GM23338 (cell line): ENCODE measurements around the gene PLA2G5. TPM values are rescaled to one million over a fixed set of nuclear protein-coding genes. Genes with fewer than 3 reads are reported as not detected.

ENCODE experiments used
- ATAC-seq: fragments of 200-7000 bp; cut with Tn5 transposase; 3 replicates; pipeline ENCODE4 v1.9.1; 2020
- DNase-seq: peaks from one replicate; pipeline ENCODE4 v3.0.0-alpha.2; 2015; ENCODE audit warnings: low spot score
- H2AFZ ChIP-seq: fragments of 200-600 bp; sonication (generic); 2 replicates; pipeline ENCODE4 v1.8.0; 2016; ENCODE audit warnings: antibody characterized with exemption, mild to moderate bottlenecking, moderate library complexity
- H3F3A ChIP-seq: fragments of 200-600 bp; sonication (generic); replicated peaks from 2 replicates; pipeline ENCODE4 v1.8.0; 2017; ENCODE audit warnings: antibody characterized with exemption, mixed run types, low read depth
- H3K27ac ChIP-seq: fragments of 200-600 bp; sonication (generic); 2 replicates; pipeline ENCODE4 v1.6.1; 2016; ENCODE audit warnings: low read depth
- H3K27me3 ChIP-seq: fragments of 200-600 bp; sonication (generic); 2 replicates; pipeline ENCODE4 v1.8.0; 2016; ENCODE audit warnings: mild to moderate bottlenecking, mixed run types, moderate library complexity; ENCODE audit not compliant: insufficient read depth
- H3K36me3 ChIP-seq: fragments of 200-600 bp; sonication (generic); 2 replicates; pipeline ENCODE4 v1.8.0; 2016; ENCODE audit warnings: mild to moderate bottlenecking; ENCODE audit not compliant: insufficient read depth
- H3K4me1 ChIP-seq: fragments of 200-600 bp; sonication (generic); 2 replicates; pipeline ENCODE4 v1.8.0; 2016; ENCODE audit warnings: mild to moderate bottlenecking, moderate library complexity; ENCODE audit not compliant: insufficient read depth
- H3K4me2 ChIP-seq: fragments of 200-600 bp; sonication (generic); 2 replicates; pipeline ENCODE4 v1.7.1; 2017; ENCODE audit warnings: mixed run types
- H3K4me3 ChIP-seq: fragments of 200-600 bp; sonication (generic); 2 replicates; pipeline ENCODE4 v1.6.1; 2016; ENCODE audit warnings: mixed run types
- H3K79me2 ChIP-seq: fragments of 200-600 bp; sonication (generic); replicated peaks from 2 replicates; pipeline ENCODE4 v1.8.0; 2017; ENCODE audit warnings: mild to moderate bottlenecking; ENCODE audit not compliant: insufficient read depth
- H3K9me2 ChIP-seq: fragments of 200-600 bp; sonication (generic); 2 replicates; pipeline ENCODE4 v1.8.0; 2017; ENCODE audit not compliant: insufficient read depth
- H4K20me1 ChIP-seq: fragments of 200-600 bp; sonication (generic); replicated peaks from 2 replicates; pipeline ENCODE4 v1.8.0; 2017; ENCODE audit warnings: mild to moderate bottlenecking; ENCODE audit not compliant: insufficient read depth
- H3K27ac Mint-ChIP-seq: 2 replicates; pipeline ENCODE4 v1.8.0; 2020; ENCODE audit warnings: inconsistent platforms, mild to moderate bottlenecking, moderate library complexity, mixed read lengths
- H3K27me3 Mint-ChIP-seq: 3 replicates; pipeline ENCODE4 v1.8.0; 2022; ENCODE audit warnings: low read depth, mild to moderate bottlenecking, moderate library complexity, mixed read lengths, inconsistent platforms; ENCODE audit not compliant: insufficient read depth, poor library complexity
- H3K36me3 Mint-ChIP-seq: 3 replicates; pipeline ENCODE4 v1.8.0; 2021; ENCODE audit warnings: low read depth, mild to moderate bottlenecking, inconsistent platforms, moderate library complexity, mixed read lengths
- H3K4me1 Mint-ChIP-seq: 3 replicates; pipeline ENCODE4 v1.8.0; 2020; ENCODE audit warnings: mild to moderate bottlenecking, inconsistent platforms, mixed read lengths
- H3K4me3 Mint-ChIP-seq: 3 replicates; pipeline ENCODE4 v1.8.0; 2021; ENCODE audit warnings: moderate library complexity, mild to moderate bottlenecking, inconsistent platforms, mixed read lengths
- H3K9me3 Mint-ChIP-seq: 3 replicates; pipeline ENCODE4 v1.8.0; 2020; ENCODE audit warnings: moderate library complexity, mild to moderate bottlenecking, inconsistent platforms, mixed read lengths
- CREB1 ChIP-seq: fragments of 250-450 bp; sonication (Bioruptor Pico); IDR thresholded peaks from 2 replicates; pipeline ENCODE4 v1.5.0; 2020; ENCODE audit warnings: low read depth, mild to moderate bottlenecking, moderate library complexity
- ETS1 ChIP-seq: IDR thresholded peaks from 2 replicates; pipeline ENCODE4 v1.6.1; 2016; ENCODE audit warnings: antibody characterized with exemption
- EZH2 ChIP-seq: fragments of 200-600 bp; sonication (generic); IDR thresholded peaks from one replicate; pipeline ENCODE4 v1.8.0; 2017; ENCODE audit warnings: antibody characterized with exemption, mild to moderate bottlenecking, low read depth; ENCODE audit not compliant: unreplicated experiment
- EZH2phosphoT487 ChIP-seq: fragments of 200-600 bp; sonication (generic); IDR thresholded peaks from one replicate; pipeline ENCODE4 v1.8.1; 2018; ENCODE audit warnings: antibody characterized with exemption; ENCODE audit not compliant: unreplicated experiment
- JUNB ChIP-seq: IDR thresholded peaks from one replicate; pipeline ENCODE4 v1.6.1; 2016; ENCODE audit warnings: antibody characterized with exemption; ENCODE audit not compliant: unreplicated experiment
- NANOG ChIP-seq: IDR thresholded peaks from 2 replicates; pipeline ENCODE4 v1.6.1; 2016; ENCODE audit warnings: antibody characterized with exemption, borderline replicate concordance
- POLR2AphosphoS5 ChIP-seq: IDR thresholded peaks from 2 replicates; pipeline ENCODE4 v1.6.1; 2016; ENCODE audit warnings: antibody characterized with exemption, low read depth
- REST ChIP-seq: IDR thresholded peaks from one replicate; pipeline ENCODE4 v1.6.1; 2018; ENCODE audit warnings: antibody characterized with exemption; ENCODE audit not compliant: unreplicated experiment
- STAT1 ChIP-seq: IDR thresholded peaks from one replicate; pipeline ENCODE4 v1.6.1; 2016; ENCODE audit warnings: antibody characterized with exemption; ENCODE audit not compliant: unreplicated experiment
- ZNF114 ChIP-seq: fragments of 250-450 bp; sonication (Bioruptor Pico); IDR thresholded peaks from 2 replicates; pipeline ENCODE4 v1.5.0; 2020; ENCODE audit warnings: mild to moderate bottlenecking, moderate library complexity
- ZNF331 ChIP-seq: fragments of 250-450 bp; sonication (Bioruptor Pico); IDR thresholded peaks from 2 replicates; pipeline ENCODE4 v1.5.0; 2020; ENCODE audit warnings: low read depth, mild to moderate bottlenecking, moderate library complexity
- ZNF462 ChIP-seq: fragments of 250-450 bp; sonication (Bioruptor Pico); IDR thresholded peaks from 2 replicates; pipeline ENCODE4 v1.5.0; 2020; ENCODE audit warnings: mild to moderate bottlenecking, moderate library complexity
- polyA plus RNA-seq: library from polyadenylated mRNA; unstranded; fragments of >200 nt; fragmentation: Nextera tagmentation; extraction: Ambion mirVana; gene quantifications from 2 replicates; pipeline ENCODE4 v1.2.1, GENCODE V29; 2016
- total RNA-seq: library from RNA; depleted of rRNA; stranded (reverse); fragments of >200 nt; shearing (Covaris generic); gene quantifications from 2 replicates; pipeline ENCODE4 v1.2.3, GENCODE V29; 2014
- TF ChIP-seq, protein P1 (sequence below), 2 experiments: fragments of 200-600 bp in 1 of 2; sonication (generic) in 1 of 2; conservative IDR thresholded peaks; 2 replicates each; pipeline versions ENCODE4 v1.5.1 to v1.6.1; 2016 to 2017; ENCODE audit warnings: antibody characterized with exemption in 2 of 2, low read depth in 2 of 2, mild to moderate bottlenecking in 2 of 2, moderate library complexity in 1 of 2

Gene PLA2G5
- total and polyA plus RNA-seq, 2 experiments from 2014 or later: not detected

DNA sequence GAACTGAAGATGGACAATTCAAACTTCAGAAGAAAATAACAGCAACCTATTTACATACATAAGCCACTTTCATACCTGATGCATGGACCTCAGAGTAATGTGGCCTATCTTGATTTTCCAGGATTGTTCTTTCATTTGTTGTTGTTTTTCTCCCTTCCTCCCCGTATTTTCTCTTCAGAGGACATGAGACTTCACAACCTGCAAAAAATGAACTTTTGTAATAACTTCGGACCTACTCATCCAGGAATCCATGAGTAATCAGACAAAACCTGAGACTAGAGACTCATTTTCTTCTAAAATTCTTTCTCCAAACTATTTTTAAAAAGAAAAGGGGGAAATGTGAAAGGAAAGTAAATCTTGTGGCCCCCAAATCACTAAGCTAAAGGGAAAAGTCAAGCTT lies 17.6 kb upstream of the PLA2G5 start:
- TF ChIP-seq POLR2AphosphoS5: no peak
- TF ChIP-seq EZH2phosphoT487: no peak
- TF ChIP-seq STAT1: no peak
- no peak for TF ChIP-seq ZNF331 (CRISPR knock-in tag)
- no peak for TF ChIP-seq REST
- TF ChIP-seq, protein P1, sequence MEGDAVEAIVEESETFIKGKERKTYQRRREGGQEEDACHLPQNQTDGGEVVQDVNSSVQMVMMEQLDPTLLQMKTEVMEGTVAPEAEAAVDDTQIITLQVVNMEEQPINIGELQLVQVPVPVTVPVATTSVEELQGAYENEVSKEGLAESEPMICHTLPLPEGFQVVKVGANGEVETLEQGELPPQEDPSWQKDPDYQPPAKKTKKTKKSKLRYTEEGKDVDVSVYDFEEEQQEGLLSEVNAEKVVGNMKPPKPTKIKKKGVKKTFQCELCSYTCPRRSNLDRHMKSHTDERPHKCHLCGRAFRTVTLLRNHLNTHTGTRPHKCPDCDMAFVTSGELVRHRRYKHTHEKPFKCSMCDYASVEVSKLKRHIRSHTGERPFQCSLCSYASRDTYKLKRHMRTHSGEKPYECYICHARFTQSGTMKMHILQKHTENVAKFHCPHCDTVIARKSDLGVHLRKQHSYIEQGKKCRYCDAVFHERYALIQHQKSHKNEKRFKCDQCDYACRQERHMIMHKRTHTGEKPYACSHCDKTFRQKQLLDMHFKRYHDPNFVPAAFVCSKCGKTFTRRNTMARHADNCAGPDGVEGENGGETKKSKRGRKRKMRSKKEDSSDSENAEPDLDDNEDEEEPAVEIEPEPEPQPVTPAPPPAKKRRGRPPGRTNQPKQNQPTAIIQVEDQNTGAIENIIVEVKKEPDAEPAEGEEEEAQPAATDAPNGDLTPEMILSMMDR (conservative IDR thresholded peaks at IDR 0.05; ENCODE audit: low read depth in 2 of 2): no peak
- TF ChIP-seq CREB1 (CRISPR knock-in tag): no peak
- TF ChIP-seq ZNF462 (CRISPR knock-in tag): no peak
- no peak for TF ChIP-seq JUNB
- no peak for TF ChIP-seq ETS1
- TF ChIP-seq NANOG: no peak
- TF ChIP-seq EZH2: no peak
- TF ChIP-seq ZNF114 (CRISPR knock-in tag): no peak
- H3K27me3 ChIP-seq: no peaks in the 10 kb centered on the region
- peaks cover 10% of the 10 kb centered on the region for H3K36me3 ChIP-seq
- H3K4me1 ChIP-seq: no peaks in the 10 kb centered on the region
- Mint-ChIP-seq H3K4me3 (no peak overlapping the region), H3K4me1 (no peaks in the 10 kb centered on the region), H3K36me3 (peaks cover 32% of the 10 kb centered on the region), H3K27ac (no peak overlapping the region), H3K9me3 (peaks cover 70% of the 10 kb centered on the region), H3K27me3 (peaks cover 2% of the 10 kb centered on the region)
- H4K20me1 ChIP-seq: no peaks in the 10 kb centered on the region
- DNase-seq: no peak
- H3K4me2 ChIP-seq: no peak overlapping the region
- H3K4me3 ChIP-seq: no peak overlapping the region
- no peak overlapping the region for H2AFZ ChIP-seq
- H3K27ac ChIP-seq: no peak overlapping the region
- no peaks in the 10 kb centered on the region for H3K79me2 ChIP-seq
- peaks cover 5% of the 10 kb centered on the region; the same call in 1 of the 2 replicates for H3K9me2 ChIP-seq
- ATAC-seq: no peak
- H3F3A ChIP-seq: no peaks in the 10 kb centered on the region
